G401 (cell line): ENCODE data around the gene GADD45A. TPM values are rescaled to one million over a fixed set of nuclear protein-coding genes. Genes with fewer than 3 reads are reported as not detected.
"Not testable (repeated sequence)": the region's sequence is repeated elsewhere in the genome, so short reads cannot be mapped to it uniquely, and the experiment has no call there.

Experiments used
- DNase-seq: peaks from one replicate; pipeline ENCODE4 v3.0.0-alpha.2; 2015; ENCODE audit warnings: low spot score
- in situ Hi-C: cut with HindIII; loops from 2 replicates; pipeline ENCODE4 v1.10.0; 2016; ENCODE audit warnings: low sequenced_read_pairs, mixed read lengths
- total RNA-seq: library from RNA; depleted of rRNA; stranded (reverse); fragments of >200 nt; shearing (Covaris generic); gene quantifications from 2 replicates; pipeline ENCODE4 v1.2.3, GENCODE V29; 2014

Gene GADD45A
- total RNA-seq, 1 experiment from 2014 or later = 5.5 TPM

GRCh38 chr1:67665307-67665706 lies 19.7 kb upstream of the GADD45A start:
- DNase-seq, in situ Hi-C loops: not testable (repeated sequence)

- no peak for DNase-seq
Observed at GRCh38 chr1:67666636-67667035, 18.4 kb upstream of the GADD45A start.

GRCh38 chr1:67668660-67669059 lies 16.3 kb upstream of the GADD45A start:
- no peak for DNase-seq
- in situ Hi-C loops = no loop called here

More at GRCh38 chr1:67666636-67667035, 18.4 kb upstream of the GADD45A start:
- in situ Hi-C loops = no loop called here

- in situ Hi-C loops = no loop called here
- DNase-seq = no peak
Observed at GRCh38 chr1:67672260-67672803, 12.7 kb upstream of the GADD45A start.

GRCh38 chr1:67673468-67674201 lies 11.4 kb upstream of the GADD45A start:
- in situ Hi-C loops = no loop called here
- DNase-seq = no peak

- DNase-seq = no peak
- in situ Hi-C loops = no loop called here
Observed at GRCh38 chr1:67674260-67675011, 10.6 kb upstream of the GADD45A start.

- in situ Hi-C loops = no loop called here
- no peak for DNase-seq
Observed at GRCh38 chr1:67675800-67676199, 9.2 kb upstream of the GADD45A start.

- in situ Hi-C loops = no loop called here
Observed at GRCh38 chr1:67676287-67676686, 8.7 kb upstream of the GADD45A start.

GRCh38 chr1:67676946-67677345 lies 8.1 kb upstream of the GADD45A start:
- in situ Hi-C loops = no loop called here
- no peak for DNase-seq

More at GRCh38 chr1:67676287-67676686, 8.7 kb upstream of the GADD45A start:
- no peak for DNase-seq

- in situ Hi-C loops = no loop called here
- DNase-seq = no peak
Observed at GRCh38 chr1:67677408-67677807, 7.6 kb upstream of the GADD45A start.

GRCh38 chr1:67677930-67678329 lies 7.1 kb upstream of the GADD45A start:
- no peak for DNase-seq
- in situ Hi-C loops = no loop called here

- in situ Hi-C loops = no loop called here
- DNase-seq = no peak
Observed at GRCh38 chr1:67679691-67680090, 5.3 kb upstream of the GADD45A start.

- in situ Hi-C loops = no loop called here
- DNase-seq = no peak
Observed at GRCh38 chr1:67680486-67680885, 4.5 kb upstream of the GADD45A start.

- in situ Hi-C loops = no loop called here
- DNase-seq = no peak
Observed at GRCh38 chr1:67682659-67683197, 2.3 kb upstream of the GADD45A start.

GRCh38 chr1:67683316-67683715 lies 1.7 kb upstream of the GADD45A start:
- in situ Hi-C loops = no loop called here
- DNase-seq = peak; percentile 2

- DNase-seq = peak; percentile 26
- in situ Hi-C loops = no loop called here
Observed at GRCh38 chr1:67683766-67684525, 1.1 kb upstream of the GADD45A start.

GRCh38 chr1:67684526-67685066 lies 405 bp upstream of the GADD45A start:
- in situ Hi-C loops = no loop called here

GRCh38 chr1:67685558-67686266 lies 711 bp downstream of the GADD45A start:
- in situ Hi-C loops = no loop called here
- DNase-seq = no peak

More at GRCh38 chr1:67684526-67685066, 405 bp upstream of the GADD45A start:
- DNase-seq = no peak
